ENCODE results near the gene PARL. TPM values are rescaled to one million over a fixed set of nuclear protein-coding genes. Genes with fewer than 3 reads are reported as not detected.
A peak's percentile ranks its signal among the peaks of the same experiment; 100 is the strongest.
"Not testable (repeated sequence)": the region's sequence is repeated elsewhere in the genome, so short reads cannot be mapped to it uniquely, and the experiment has no call there.

Gene PARL
- total RNA-seq, 1 donor from 2014 or later: 39.2 TPM

DNA sequence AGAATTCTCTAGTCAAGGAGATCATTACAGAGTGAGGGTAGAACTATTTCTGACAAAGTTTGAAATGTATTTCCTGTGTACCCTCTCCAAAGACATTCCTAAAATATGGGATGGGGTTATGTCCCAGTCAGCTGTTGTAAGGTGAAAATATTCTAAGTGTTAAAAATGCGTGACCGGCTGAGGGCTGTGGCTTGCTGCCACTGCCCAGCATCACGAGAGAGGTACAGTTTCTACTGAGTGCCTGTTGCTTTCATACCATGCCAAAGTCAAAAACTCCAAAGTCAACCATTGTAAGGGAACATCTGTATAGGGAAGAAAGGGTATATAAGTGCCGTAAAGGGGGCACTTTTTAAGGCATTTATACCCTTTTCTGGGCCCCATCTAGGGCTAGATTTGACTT lies 90.2 kb downstream of the PARL start:
- Mint-ChIP-seq H3K4me3 (ENCODE audit: unreplicated experiment) (no peak overlapping the region), H3K27me3 (ENCODE audit: low read depth) (no peaks in the 10 kb centered on the region), H3K4me1 (ENCODE audit: low read depth) (peaks cover 10% of the 10 kb centered on the region), H3K9me3 (ENCODE audit: low read depth) (no peaks in the 10 kb centered on the region), H3K36me3 (ENCODE audit: low read depth) (peaks cover 32% of the 10 kb centered on the region), H3K27ac (ENCODE audit: unreplicated experiment) (peak overlapping the region; percentile 67)
- DNase-seq (ENCODE audit: low spot score): no peak
- TF ChIP-seq, protein P1, sequence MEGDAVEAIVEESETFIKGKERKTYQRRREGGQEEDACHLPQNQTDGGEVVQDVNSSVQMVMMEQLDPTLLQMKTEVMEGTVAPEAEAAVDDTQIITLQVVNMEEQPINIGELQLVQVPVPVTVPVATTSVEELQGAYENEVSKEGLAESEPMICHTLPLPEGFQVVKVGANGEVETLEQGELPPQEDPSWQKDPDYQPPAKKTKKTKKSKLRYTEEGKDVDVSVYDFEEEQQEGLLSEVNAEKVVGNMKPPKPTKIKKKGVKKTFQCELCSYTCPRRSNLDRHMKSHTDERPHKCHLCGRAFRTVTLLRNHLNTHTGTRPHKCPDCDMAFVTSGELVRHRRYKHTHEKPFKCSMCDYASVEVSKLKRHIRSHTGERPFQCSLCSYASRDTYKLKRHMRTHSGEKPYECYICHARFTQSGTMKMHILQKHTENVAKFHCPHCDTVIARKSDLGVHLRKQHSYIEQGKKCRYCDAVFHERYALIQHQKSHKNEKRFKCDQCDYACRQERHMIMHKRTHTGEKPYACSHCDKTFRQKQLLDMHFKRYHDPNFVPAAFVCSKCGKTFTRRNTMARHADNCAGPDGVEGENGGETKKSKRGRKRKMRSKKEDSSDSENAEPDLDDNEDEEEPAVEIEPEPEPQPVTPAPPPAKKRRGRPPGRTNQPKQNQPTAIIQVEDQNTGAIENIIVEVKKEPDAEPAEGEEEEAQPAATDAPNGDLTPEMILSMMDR (IDR thresholded peaks at IDR 0.05): no peak

DNA sequence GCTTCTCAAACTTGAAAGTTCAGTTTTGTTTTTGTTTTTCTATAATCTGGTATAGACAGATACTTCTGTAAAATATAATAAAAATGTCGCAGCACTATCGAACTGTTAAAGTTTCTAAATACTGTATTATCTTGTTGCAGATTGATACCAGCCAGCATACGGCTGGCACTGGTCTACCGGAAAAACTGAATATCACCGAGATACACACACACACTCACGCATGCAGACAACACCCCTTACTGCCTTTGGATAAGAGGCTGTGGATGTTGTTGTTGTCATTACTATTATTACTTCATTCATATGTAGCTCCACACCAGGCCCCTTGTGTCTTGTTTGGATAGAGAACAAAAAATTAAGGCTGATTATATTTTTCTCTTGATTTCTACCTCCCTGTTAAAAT lies 91.7 kb downstream of the PARL start:
- H3K36me3 Mint-ChIP-seq (ENCODE audit: low read depth): peaks cover 27% of the 10 kb centered on the region
- TF ChIP-seq, protein P1 (IDR thresholded peaks at IDR 0.05): no peak
- H3K27ac Mint-ChIP-seq (ENCODE audit: unreplicated experiment): no peak overlapping the region
- no peak for DNase-seq (ENCODE audit: low spot score)
- H3K4me3 Mint-ChIP-seq (ENCODE audit: unreplicated experiment): no peak overlapping the region
- H3K27me3 Mint-ChIP-seq (ENCODE audit: low read depth): no peaks in the 10 kb centered on the region
- peaks cover 10% of the 10 kb centered on the region for H3K4me1 Mint-ChIP-seq (ENCODE audit: low read depth)
- no peaks in the 10 kb centered on the region for H3K9me3 Mint-ChIP-seq (ENCODE audit: low read depth)

DNA sequence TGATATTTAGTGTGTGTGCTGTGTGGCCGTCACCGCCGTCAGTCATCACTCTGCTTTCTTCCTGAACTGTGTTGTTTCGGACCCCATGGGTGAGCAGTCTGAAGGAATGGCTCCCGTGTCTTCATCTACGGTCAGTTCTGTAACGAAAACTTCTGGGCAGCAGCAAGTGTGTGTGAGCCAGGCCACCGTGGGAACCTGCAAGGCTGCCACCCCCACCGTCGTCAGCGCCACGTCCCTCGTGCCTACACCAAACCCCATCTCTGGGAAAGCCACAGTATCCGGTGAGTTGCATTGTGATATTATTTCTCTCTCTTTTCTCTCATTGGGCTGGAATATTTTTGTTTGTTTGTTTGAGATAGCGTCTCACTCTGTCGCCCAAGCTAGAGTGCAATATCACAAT lies 94.0 kb downstream of the PARL start:
- Mint-ChIP-seq H3K4me1 (ENCODE audit: low read depth) (peaks cover 10% of the 10 kb centered on the region), H3K27me3 (ENCODE audit: low read depth) (no peaks in the 10 kb centered on the region), H3K9me3 (ENCODE audit: low read depth) (no peaks in the 10 kb centered on the region), H3K4me3 (ENCODE audit: unreplicated experiment) (no peak overlapping the region), H3K36me3 (ENCODE audit: low read depth) (peaks cover 34% of the 10 kb centered on the region), H3K27ac (ENCODE audit: unreplicated experiment) (no peak overlapping the region)
- TF ChIP-seq, protein P1 (IDR thresholded peaks at IDR 0.05): no peak
- DNase-seq (ENCODE audit: low spot score): no peak

- no peaks in the 10 kb centered on the region for H3K27me3 Mint-ChIP-seq (ENCODE audit: low read depth)
Measured at GRCh38 chr3:183789826-183790225, 94.9 kb downstream of the PARL start.

DNA sequence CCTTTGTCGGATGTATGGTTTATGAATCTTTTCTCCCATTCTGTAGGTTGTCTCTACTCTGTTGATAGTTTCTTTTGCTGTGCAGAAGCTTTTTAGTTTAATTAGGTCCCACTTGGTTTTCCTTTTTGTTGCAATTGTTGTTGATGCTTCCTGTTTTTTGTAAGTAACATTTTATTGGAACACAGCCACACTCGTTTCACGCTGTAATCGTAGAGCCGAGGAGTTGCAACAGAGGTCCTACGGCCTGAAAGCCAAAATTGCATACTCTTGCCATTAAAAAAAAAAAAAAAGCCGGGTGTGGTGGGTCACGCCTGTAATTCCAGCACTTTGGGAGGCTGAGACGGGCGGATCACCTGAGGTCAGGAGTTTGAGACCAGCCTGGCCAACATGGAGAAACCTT lies 100.2 kb downstream of the PARL start:
- H3K36me3 Mint-ChIP-seq (ENCODE audit: low read depth): peaks cover 39% of the 10 kb centered on the region
- DNase-seq (ENCODE audit: low spot score); H3K9me3 Mint-ChIP-seq (ENCODE audit: low read depth): not testable (repeated sequence)

More at GRCh38 chr3:183789826-183790225, 94.9 kb downstream of the PARL start:
- no peak overlapping the region for H3K27ac Mint-ChIP-seq (ENCODE audit: unreplicated experiment)
- no peak for DNase-seq (ENCODE audit: low spot score)
- no peaks in the 10 kb centered on the region for H3K9me3 Mint-ChIP-seq (ENCODE audit: low read depth)
- H3K36me3 Mint-ChIP-seq (ENCODE audit: low read depth): peaks cover 34% of the 10 kb centered on the region
- TF ChIP-seq, protein P1 (IDR thresholded peaks at IDR 0.05): no peak
- peaks cover 10% of the 10 kb centered on the region for H3K4me1 Mint-ChIP-seq (ENCODE audit: low read depth)
- no peak overlapping the region for H3K4me3 Mint-ChIP-seq (ENCODE audit: unreplicated experiment)

GRCh38 chr3:183782576-183783276 lies 102.0 kb downstream of the PARL start:
- Mint-ChIP-seq H3K27ac (ENCODE audit: unreplicated experiment) (peak overlapping the region; percentile 87), H3K27me3 (ENCODE audit: low read depth) (no peaks in the 10 kb centered on the region), H3K4me1 (ENCODE audit: low read depth) (peaks cover 16% of the 10 kb centered on the region), H3K9me3 (ENCODE audit: low read depth) (no peaks in the 10 kb centered on the region), H3K36me3 (ENCODE audit: low read depth) (peaks cover 45% of the 10 kb centered on the region), H3K4me3 (ENCODE audit: unreplicated experiment) (no peak overlapping the region)
- no peak for DNase-seq (ENCODE audit: low spot score)
- TF ChIP-seq, protein P1 (IDR thresholded peaks at IDR 0.05): no peak

More for the DNA sequence above, 100.2 kb downstream of the PARL start:
- not testable (repeated sequence) for H3K27me3 Mint-ChIP-seq (ENCODE audit: low read depth); H3K27ac Mint-ChIP-seq (ENCODE audit: unreplicated experiment); H3K4me3 Mint-ChIP-seq (ENCODE audit: unreplicated experiment)
- H3K4me1 Mint-ChIP-seq (ENCODE audit: low read depth): peaks cover 16% of the 10 kb centered on the region

All from chondrocyte (in vitro differentiated cells).